ENCODE data around the gene ROPN1B.
"Not testable (repeated sequence)": the region's sequence is repeated elsewhere in the genome, so short reads cannot be mapped to it uniquely, and the experiment has no call there.

GRCh38 chr3:125923324-125924115 lies 45.5 kb upstream of the ROPN1B start:
- TF ChIP-seq CTCF (IDR thresholded peaks at IDR 0.05; ENCODE audit: low read length); EZH2 (IDR thresholded peaks at IDR 0.05; ENCODE audit: borderline replicate concordance, low read length): not testable (repeated sequence)

Data from OCI-LY1 (cell line).